GM12878 (cell line): ENCODE measurements around the gene TEX55. TPM values are rescaled to one million over a fixed set of nuclear protein-coding genes. Genes with fewer than 3 reads are reported as not detected.

Experiments used
- ATAC-seq: fragments of 200-7000 bp; cut with Tn5 transposase; 3 replicates; pipeline ENCODE4 v1.9.1; 2020; ENCODE audit warnings: mild to moderate bottlenecking, moderate library complexity
- BruUV-seq: library from RNA; stranded (reverse); fragments of 400-500 nt; replicated peaks from 2 replicates; lab custom pipeline; 2021; lab: Mats Ljungman, UMichigan
- CTCF ChIA-PET: fragments of 300-600 bp; sonication (Branson Sonifier 250); formaldehyde crosslinking; extraction: SDS; loops from one replicate; lab custom pipeline; 2021; ENCODE audit warnings: inconsistent platforms; lab: Yijun Ruan, JAX
- POLR2A ChIA-PET: fragments of 350-600 bp; formaldehyde crosslinking; extraction: SDS; loops from one replicate; lab custom pipeline; 2021; ENCODE audit warnings: inconsistent platforms; lab: Charles Lee
- RAD21 ChIA-PET: fragments of 300-600 bp; sonication (Branson Sonifier 250); formaldehyde crosslinking; loops from one replicate; lab custom pipeline; 2023; ENCODE audit warnings: antibody characterized with exemption; ENCODE audit not compliant: unreplicated experiment; lab: Charles Lee
- SMC1A ChIA-PET: fragments of 300-600 bp; sonication (Branson Sonifier 250); formaldehyde crosslinking; loops from one replicate; lab custom pipeline; 2023; ENCODE audit not compliant: unreplicated experiment, uncharacterized antibody; lab: Charles Lee
- DNase-seq: peaks from one replicate; pipeline ENCODE4 v3.0.0-alpha.2; 2011; ENCODE audit warnings: low read depth, low spot score
- FAIRE-seq: peaks from 3 replicates; lab custom pipeline; 2011; peaks lifted over from hg19 to GRCh38; lab: Jason Lieb, UNC
- H2AFZ ChIP-seq: 2 replicates; pipeline ENCODE4 v1.6.0; 2011; ENCODE audit warnings: low read depth, low read length, control low read depth; ENCODE audit not compliant: control insufficient read depth
- H3K27ac ChIP-seq: 2 replicates; pipeline ENCODE4 v1.5.1; 2011; ENCODE audit warnings: control low read depth; ENCODE audit not compliant: control insufficient read depth, insufficient read depth
- H3K27me3 ChIP-seq, 2 experiments: replicated peaks in 1 of 2; 2 replicates each; pipeline versions ENCODE4 v1.6.0 to v1.6.1; 2011; ENCODE audit warnings: low read length in 1 of 2; ENCODE audit not compliant: control insufficient read depth in 2 of 2, insufficient read depth in 2 of 2
- H3K36me3 ChIP-seq, 2 experiments: 2 replicates each; pipeline ENCODE4 v1.5.1; 2011; ENCODE audit warnings: low read length in 1 of 2; ENCODE audit not compliant: control insufficient read depth in 2 of 2, insufficient read depth in 2 of 2
- H3K4me1 ChIP-seq: 2 replicates; pipeline ENCODE4 v1.6.1; 2011; ENCODE audit warnings: mild to moderate bottlenecking, low read length, moderate library complexity, mixed read lengths; ENCODE audit not compliant: control insufficient read depth, insufficient read depth
- H3K4me2 ChIP-seq: 2 replicates; pipeline ENCODE4 v1.6.0; 2011; ENCODE audit warnings: control low read depth; ENCODE audit not compliant: control insufficient read depth, insufficient read depth
- H3K4me3 ChIP-seq: fragments of 200-600 bp; sonication (generic); 2 replicates; pipeline ENCODE4 v1.5.1; 2016
- H3K79me2 ChIP-seq: 2 replicates; pipeline ENCODE4 v1.6.0; 2011; ENCODE audit warnings: low read length; ENCODE audit not compliant: control insufficient read depth, insufficient read depth
- H3K9ac ChIP-seq: 2 replicates; pipeline ENCODE4 v1.8.0; 2011; ENCODE audit warnings: low read length, control low read depth, mixed read lengths; ENCODE audit not compliant: control insufficient read depth, insufficient read depth
- H3K9me3 ChIP-seq: replicated peaks from 3 replicates; pipeline ENCODE4 v1.5.1; 2011; ENCODE audit warnings: mild to moderate bottlenecking, low read length; ENCODE audit not compliant: control insufficient read depth, insufficient read depth
- H4K20me1 ChIP-seq: 2 replicates; pipeline ENCODE4 v1.6.0; 2011; ENCODE audit not compliant: control insufficient read depth, insufficient read depth
- BACH1 ChIP-seq: fragments of 450-650 bp; IDR thresholded peaks from 2 replicates; pipeline ENCODE4 v1.6.1; 2017; ENCODE audit warnings: mild to moderate bottlenecking, borderline replicate concordance
- CBX3 ChIP-seq: fragments of 200-600 bp; sonication (generic); IDR thresholded peaks from 2 replicates; pipeline ENCODE4 v1.6.1; 2016; ENCODE audit warnings: low read depth, borderline replicate concordance
- CBX5 ChIP-seq: sonication (generic); IDR thresholded peaks from 2 replicates; pipeline ENCODE4 v1.6.1; 2016; ENCODE audit warnings: low read depth, moderate library complexity, mild to moderate bottlenecking, inconsistent platforms
- CREM ChIP-seq: IDR thresholded peaks from 2 replicates; pipeline ENCODE4 v1.6.1; 2014; ENCODE audit warnings: antibody characterized with exemption, low read depth
- ESRRA ChIP-seq: IDR thresholded peaks from 2 replicates; pipeline ENCODE4 v1.6.1; 2012; ENCODE audit warnings: mild to moderate bottlenecking, low read length, improper control_type of control experiment
- ETV6 ChIP-seq, 2 experiments: fragments of 450-650 bp in 1 of 2; IDR thresholded peaks in 1 of 2; conservative IDR thresholded peaks in 1 of 2; 2 replicates each; pipeline ENCODE4 v1.6.1; 2014; ENCODE audit warnings: antibody characterized with exemption in 1 of 2, borderline replicate concordance in 1 of 2, low read depth in 1 of 2, mild to moderate bottlenecking in 1 of 2, moderate library complexity in 1 of 2
- IRF4 ChIP-seq: IDR thresholded peaks from 2 replicates; pipeline ENCODE4 v1.6.1; 2011; ENCODE audit warnings: low read depth, low read length
- NFXL1 ChIP-seq: fragments of 450-650 bp; IDR thresholded peaks from 2 replicates; pipeline ENCODE4 v1.6.1; 2017; ENCODE audit warnings: antibody characterized with exemption, mild to moderate bottlenecking, borderline replicate concordance
- RCOR1 ChIP-seq: conservative IDR thresholded peaks from 2 replicates; pipeline ENCODE4 v1.6.1; 2012; ENCODE audit warnings: low read depth, low read length, improper control_type of control experiment
- SPI1 ChIP-seq: IDR thresholded peaks from 2 replicates; pipeline ENCODE4 v1.6.1; 2011; ENCODE audit warnings: low read depth, mild to moderate bottlenecking, low read length, moderate library complexity, borderline replicate concordance; ENCODE audit not compliant: insufficient read depth
- SREBF1 ChIP-seq: IDR thresholded peaks from 2 replicates; pipeline ENCODE4 v1.6.1; 2012; ENCODE audit warnings: mild to moderate bottlenecking, low read length
- TAF1 ChIP-seq: IDR thresholded peaks from 2 replicates; pipeline ENCODE4 v1.6.1; 2011; ENCODE audit warnings: mild to moderate bottlenecking, low read depth, low read length, borderline replicate concordance
- ZBED1 ChIP-seq: IDR thresholded peaks from 2 replicates; pipeline ENCODE4 v1.6.1; 2016; ENCODE audit warnings: borderline replicate concordance
- WGBS: methylation state at CpG from one replicate; pipeline ENCODE4 v1.1.6; 2016; ENCODE audit warnings: low lambda C conversion rate; ENCODE audit not compliant: insufficient replicate concordance, insufficient coverage; ENCODE audit errors: missing lambda C conversion rate; 5-methylcytosine and 5-hydroxymethylcytosine counted together
- in situ Hi-C: fragments of 300-500 bp; cut with MboI; formaldehyde crosslinking; loops from 9 replicates; pipeline ENCODE4 v1.14.3; 2018; ENCODE audit warnings: mixed read lengths
- intact Hi-C: fragments of 100-400 bp; cut with micrococcal nuclease; formaldehyde crosslinking; loops from one replicate; pipeline ENCODE4 v1.14.2; 2022; ENCODE audit not compliant: unreplicated experiment
- polyA plus RNA-seq, 11 experiments: library from polyadenylated mRNA; depleted of rRNA in 4 of 11; unstranded in 6 of 11; stranded (reverse) in 5 of 11; fragments of >200 nt; fragmentation: Nextera tagmentation in 4 of 11; fragmentation: Illumina TruSeq in 1 of 11; extraction: Ambion mirVana in 4 of 11; extraction: Trizol in 1 of 11; gene quantifications; 1 replicate in 1 of 11; 2 replicates in 10 of 11; pipeline versions ENCODE4 v1.2.1 to v1.2.3, GENCODE V29; 2011 to 2016; ENCODE audit warnings: inconsistent platforms in 2 of 11, missing spikeins in 2 of 11, low read depth in 1 of 11
- total RNA-seq, 4 experiments: library from RNA; depleted of rRNA in 3 of 4; stranded (reverse); fragments of >200 nt in 3 of 4; fragmentation: Illumina TruSeq in 1 of 4; extraction: Trizol in 1 of 4; gene quantifications; 2 replicates each; pipeline versions ENCODE4 v1.2.1 to v1.2.3, GENCODE V29; 2013 to 2021
- TF ChIP-seq, protein P1 (sequence below): IDR thresholded peaks from 2 replicates; pipeline ENCODE4 v1.6.1; 2011; ENCODE audit warnings: low read depth, low read length, improper control_type of control experiment, borderline replicate concordance
- TF ChIP-seq, protein P2 (sequence below): fragments of 450-650 bp; formaldehyde crosslinking; IDR thresholded peaks from 2 replicates; pipeline ENCODE4 v1.4.0; 2020; ENCODE audit warnings: mild to moderate bottlenecking, moderate library complexity
- TF ChIP-seq, protein P3 (sequence below): fragments of 450-650 bp; IDR thresholded peaks from 2 replicates; pipeline ENCODE4 v1.6.1; 2014; ENCODE audit warnings: mild to moderate bottlenecking
- TF ChIP-seq, protein P4 (sequence below): fragments of 450-650 bp; IDR thresholded peaks from 2 replicates; pipeline ENCODE4 v1.6.1; 2017; ENCODE audit warnings: mild to moderate bottlenecking, low read depth, inconsistent platforms; ENCODE audit not compliant: poor library complexity, severe bottlenecking

TEX55 gene
- total and polyA plus RNA-seq, 10 of the 15 experiments (the other 5 are each of a cell fraction or from before 2014, with no cell fraction given), result not detected

DNA sequence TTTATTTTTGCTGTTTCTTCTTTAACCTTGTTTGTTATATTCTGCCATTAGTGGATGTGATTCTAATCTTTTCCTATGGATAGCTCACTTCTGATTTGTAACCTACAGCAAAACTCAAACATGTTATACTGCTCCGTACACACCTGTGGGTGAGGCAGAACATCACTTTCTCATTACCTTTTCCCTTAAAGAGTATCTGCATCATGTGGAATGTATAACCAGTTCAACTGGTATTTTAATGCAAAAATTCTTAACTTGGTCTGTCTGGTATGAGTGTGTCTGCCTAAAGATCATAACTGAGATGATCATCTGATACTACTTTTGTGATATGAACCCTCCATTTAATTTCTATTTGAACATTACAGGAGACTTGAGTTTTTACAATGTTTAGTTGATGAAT, 14.4 kb downstream of the TEX55 start:
- H3K36me3 ChIP-seq, result no peaks in the 10 kb centered on the region
- no peak overlapping the region for H3K27ac ChIP-seq
- in situ Hi-C loops (no loop called here), intact Hi-C loops (no loop called here)
- no peaks in the 10 kb centered on the region for H3K27me3 ChIP-seq
- no peaks in the 10 kb centered on the region for H3K4me1 ChIP-seq
- H2AFZ ChIP-seq, result no peak overlapping the region
- DNase-seq (no peak), ATAC-seq (no peak), FAIRE-seq (no peak)
- H3K9me3 ChIP-seq, result no peaks in the 10 kb centered on the region; the same call in 2 of the 3 replicates
- ChIA-PET CTCF (no interaction called here), SMC1A (interaction anchor here (1.0 kb wide), 1 partner anchor 13 kb away, joined by 3 read pairs; no protein-coding TSS in a partner anchor), POLR2A (no interaction called here), RAD21 (no interaction called here)
- no peaks in the 10 kb centered on the region for H4K20me1 ChIP-seq
- no TSS peak for BruUV-seq
- WGBS, result 0% methylated on average over 1 of the region's 1 CpG
- no peaks in the 10 kb centered on the region for H3K79me2 ChIP-seq
- H3K9ac ChIP-seq, result no peak overlapping the region
- no peak overlapping the region for H3K4me3 ChIP-seq
- no peak overlapping the region for H3K4me2 ChIP-seq
- TF ChIP-seq, protein P1, sequence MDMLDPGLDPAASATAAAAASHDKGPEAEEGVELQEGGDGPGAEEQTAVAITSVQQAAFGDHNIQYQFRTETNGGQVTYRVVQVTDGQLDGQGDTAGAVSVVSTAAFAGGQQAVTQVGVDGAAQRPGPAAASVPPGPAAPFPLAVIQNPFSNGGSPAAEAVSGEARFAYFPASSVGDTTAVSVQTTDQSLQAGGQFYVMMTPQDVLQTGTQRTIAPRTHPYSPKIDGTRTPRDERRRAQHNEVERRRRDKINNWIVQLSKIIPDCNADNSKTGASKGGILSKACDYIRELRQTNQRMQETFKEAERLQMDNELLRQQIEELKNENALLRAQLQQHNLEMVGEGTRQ, result no peak
- TF ChIP-seq SREBF1, result no peak
- TF ChIP-seq IRF4, result no peak
- TF ChIP-seq, protein P2, sequence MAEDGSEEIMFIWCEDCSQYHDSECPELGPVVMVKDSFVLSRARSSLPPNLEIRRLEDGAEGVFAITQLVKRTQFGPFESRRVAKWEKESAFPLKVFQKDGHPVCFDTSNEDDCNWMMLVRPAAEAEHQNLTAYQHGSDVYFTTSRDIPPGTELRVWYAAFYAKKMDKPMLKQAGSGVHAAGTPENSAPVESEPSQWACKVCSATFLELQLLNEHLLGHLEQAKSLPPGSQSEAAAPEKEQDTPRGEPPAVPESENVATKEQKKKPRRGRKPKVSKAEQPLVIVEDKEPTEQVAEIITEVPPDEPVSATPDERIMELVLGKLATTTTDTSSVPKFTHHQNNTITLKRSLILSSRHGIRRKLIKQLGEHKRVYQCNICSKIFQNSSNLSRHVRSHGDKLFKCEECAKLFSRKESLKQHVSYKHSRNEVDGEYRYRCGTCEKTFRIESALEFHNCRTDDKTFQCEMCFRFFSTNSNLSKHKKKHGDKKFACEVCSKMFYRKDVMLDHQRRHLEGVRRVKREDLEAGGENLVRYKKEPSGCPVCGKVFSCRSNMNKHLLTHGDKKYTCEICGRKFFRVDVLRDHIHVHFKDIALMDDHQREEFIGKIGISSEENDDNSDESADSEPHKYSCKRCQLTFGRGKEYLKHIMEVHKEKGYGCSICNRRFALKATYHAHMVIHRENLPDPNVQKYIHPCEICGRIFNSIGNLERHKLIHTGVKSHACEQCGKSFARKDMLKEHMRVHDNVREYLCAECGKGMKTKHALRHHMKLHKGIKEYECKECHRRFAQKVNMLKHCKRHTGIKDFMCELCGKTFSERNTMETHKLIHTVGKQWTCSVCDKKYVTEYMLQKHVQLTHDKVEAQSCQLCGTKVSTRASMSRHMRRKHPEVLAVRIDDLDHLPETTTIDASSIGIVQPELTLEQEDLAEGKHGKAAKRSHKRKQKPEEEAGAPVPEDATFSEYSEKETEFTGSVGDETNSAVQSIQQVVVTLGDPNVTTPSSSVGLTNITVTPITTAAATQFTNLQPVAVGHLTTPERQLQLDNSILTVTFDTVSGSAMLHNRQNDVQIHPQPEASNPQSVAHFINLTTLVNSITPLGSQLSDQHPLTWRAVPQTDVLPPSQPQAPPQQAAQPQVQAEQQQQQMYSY, result no peak
- no peak for TF ChIP-seq RCOR1
- TF ChIP-seq CBX5, result no peak
- TF ChIP-seq ETV6 (conservative IDR thresholded peaks at IDR 0.05 in 1 of 2, IDR thresholded peaks at IDR 0.05 in 1 of 2; ENCODE audit: borderline replicate concordance in 1 of 2, low read depth in 1 of 2), result no peak
- TF ChIP-seq, protein P3, sequence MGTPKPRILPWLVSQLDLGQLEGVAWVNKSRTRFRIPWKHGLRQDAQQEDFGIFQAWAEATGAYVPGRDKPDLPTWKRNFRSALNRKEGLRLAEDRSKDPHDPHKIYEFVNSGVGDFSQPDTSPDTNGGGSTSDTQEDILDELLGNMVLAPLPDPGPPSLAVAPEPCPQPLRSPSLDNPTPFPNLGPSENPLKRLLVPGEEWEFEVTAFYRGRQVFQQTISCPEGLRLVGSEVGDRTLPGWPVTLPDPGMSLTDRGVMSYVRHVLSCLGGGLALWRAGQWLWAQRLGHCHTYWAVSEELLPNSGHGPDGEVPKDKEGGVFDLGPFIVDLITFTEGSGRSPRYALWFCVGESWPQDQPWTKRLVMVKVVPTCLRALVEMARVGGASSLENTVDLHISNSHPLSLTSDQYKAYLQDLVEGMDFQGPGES, result no peak
- no peak for TF ChIP-seq CREM
- no peak for TF ChIP-seq ESRRA
- TF ChIP-seq CBX3, result no peak
- TF ChIP-seq, protein P4, sequence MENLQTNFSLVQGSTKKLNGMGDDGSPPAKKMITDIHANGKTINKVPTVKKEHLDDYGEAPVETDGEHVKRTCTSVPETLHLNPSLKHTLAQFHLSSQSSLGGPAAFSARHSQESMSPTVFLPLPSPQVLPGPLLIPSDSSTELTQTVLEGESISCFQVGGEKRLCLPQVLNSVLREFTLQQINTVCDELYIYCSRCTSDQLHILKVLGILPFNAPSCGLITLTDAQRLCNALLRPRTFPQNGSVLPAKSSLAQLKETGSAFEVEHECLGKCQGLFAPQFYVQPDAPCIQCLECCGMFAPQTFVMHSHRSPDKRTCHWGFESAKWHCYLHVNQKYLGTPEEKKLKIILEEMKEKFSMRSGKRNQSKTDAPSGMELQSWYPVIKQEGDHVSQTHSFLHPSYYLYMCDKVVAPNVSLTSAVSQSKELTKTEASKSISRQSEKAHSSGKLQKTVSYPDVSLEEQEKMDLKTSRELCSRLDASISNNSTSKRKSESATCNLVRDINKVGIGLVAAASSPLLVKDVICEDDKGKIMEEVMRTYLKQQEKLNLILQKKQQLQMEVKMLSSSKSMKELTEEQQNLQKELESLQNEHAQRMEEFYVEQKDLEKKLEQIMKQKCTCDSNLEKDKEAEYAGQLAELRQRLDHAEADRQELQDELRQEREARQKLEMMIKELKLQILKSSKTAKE, result no peak
- TF ChIP-seq BACH1, result no peak
- no peak for TF ChIP-seq SPI1
- no peak for TF ChIP-seq NFXL1
- TF ChIP-seq TAF1, result no peak
- no peak for TF ChIP-seq ZBED1
